ENCODE measurements around the gene CRACR2B.

CRACR2B gene

GRCh38 chr11:839875-840617 is 12.3 kb downstream of the CRACR2B start:
- DNase-seq (ENCODE audit: low spot score): no peak

- DNase-seq (ENCODE audit: low spot score): no peak
Measured at GRCh38 chr11:841981-842369, 14.3 kb downstream of the CRACR2B start.

GRCh38 chr11:842370-843002 is 14.8 kb downstream of the CRACR2B start, which contains the start of the genes POLR2L and TSPAN4:
POLR2L (minus strand) TSS chr11:842529; CDS start chr11:842508, 21 bp downstream.
TSPAN4 (plus strand) TSS chr11:842852; CDS start chr11:850305, 7,453 bp downstream.
- DNase-seq (ENCODE audit: low spot score): peak; percentile 92

- no peak for DNase-seq (ENCODE audit: low spot score)
Measured at GRCh38 chr11:843086-843734, 15.5 kb downstream of the CRACR2B start.

- peak; percentile 93 for DNase-seq (ENCODE audit: low spot score)
Measured at GRCh38 chr11:843818-844692, 16.3 kb downstream of the CRACR2B start.

GRCh38 chr11:844693-845644 is 17.2 kb downstream of the CRACR2B start:
- peak; percentile 90 for DNase-seq (ENCODE audit: low spot score)

GRCh38 chr11:845872-846495 is 18.3 kb downstream of the CRACR2B start:
- no peak for DNase-seq (ENCODE audit: low spot score)

GRCh38 chr11:846496-847098 is 18.9 kb downstream of the CRACR2B start:
- DNase-seq (ENCODE audit: low spot score): peak; percentile 72

GRCh38 chr11:847876-848275 is 20.2 kb downstream of the CRACR2B start:
- no peak for DNase-seq (ENCODE audit: low spot score)

GRCh38 chr11:848380-848931 is 20.7 kb downstream of the CRACR2B start:
- DNase-seq (ENCODE audit: low spot score): peak; percentile 84

GRCh38 chr11:849104-849824 is 21.5 kb downstream of the CRACR2B start:
- no peak for DNase-seq (ENCODE audit: low spot score)

GRCh38 chr11:849951-850774 is 22.4 kb downstream of the CRACR2B start:
- DNase-seq (ENCODE audit: low spot score): no peak

- DNase-seq (ENCODE audit: low spot score): no peak
Measured at GRCh38 chr11:850775-851763, 23.4 kb downstream of the CRACR2B start.

- DNase-seq (ENCODE audit: low spot score): no peak
Measured at GRCh38 chr11:852762-853161, 25.0 kb downstream of the CRACR2B start.

- DNase-seq (ENCODE audit: low spot score): no peak
Measured at GRCh38 chr11:853682-854448, 26.1 kb downstream of the CRACR2B start.
